ENCODE measurements around the gene RABEP1. TPM values are rescaled to one million over a fixed set of nuclear protein-coding genes. Genes with fewer than 3 reads are reported as not detected.

The RABEP1 gene
- polyA plus RNA-seq, 3 donors: 12.7 to 19.1 (median 13.7) TPM

- Mint-ChIP-seq H3K4me3 (no peak overlapping the region), H3K9me3 (no peaks in the 10 kb centered on the region), H3K4me1 (peaks cover 3% of the 10 kb centered on the region), H3K27me3 (ENCODE audit: low read depth in 3 of 3) (peaks cover 0 to 7% (median 4%) of the 10 kb centered on the region in 3 donors), H3K27ac (peak overlapping the region in 2 of 7 donors; percentile 30), H3K36me3 (peaks cover 1 to 4% of the 10 kb centered on the region in 2 donors)
- H3K4me2 ChIP-seq (replicated peaks; ENCODE audit: extremely low read depth, low read length, poor library complexity, severe bottlenecking): no peak overlapping the region
- H3K79me2 ChIP-seq (ENCODE audit: insufficient read depth, low read length): no peaks in the 10 kb centered on the region
- no peak overlapping the region for H2AFZ ChIP-seq (ENCODE audit: insufficient read depth, low read depth, low read length, poor library complexity, severe bottlenecking)
- no peak for DNase-seq
- H3K4me3 ChIP-seq (replicated peaks in 1 of 3; ENCODE audit: low read depth in 2 of 3, low read length in 3 of 3): no peak overlapping the region
- no peak overlapping the region for H3K27ac ChIP-seq (ENCODE audit: low read depth in 1 of 2, low read length in 2 of 2)
- intact Hi-C loops (cut with micrococcal nuclease): no loop called here
- H4K20me1 ChIP-seq (ENCODE audit: insufficient read depth, low read length): no peaks in the 10 kb centered on the region
- 86% methylated on average over 14 of the region's 22 CpGs for WGBS (ENCODE audit: insufficient coverage)
- H3K27me3 ChIP-seq (ENCODE audit: control insufficient read depth in 2 of 2, insufficient read depth in 2 of 2, low read length in 2 of 2): no peaks in the 10 kb centered on the region
- H3K36me3 ChIP-seq (replicated peaks in 1 of 2; ENCODE audit: control insufficient read depth in 1 of 2, insufficient read depth in 2 of 2, low read length in 2 of 2): no peaks in the 10 kb centered on the region
- peaks cover 0 to under 1% of the 10 kb centered on the region in 2 donors for H3K4me1 ChIP-seq (ENCODE audit: control insufficient read depth in 1 of 2, insufficient read depth in 2 of 2, low read length in 2 of 2)
- no peak for TF ChIP-seq CTCF (IDR thresholded peaks at IDR 0.05)
- H3K9ac ChIP-seq (ENCODE audit: insufficient read depth, low read length, poor library complexity, severe bottlenecking): no peak overlapping the region
- no peaks in the 10 kb centered on the region for H3K9me3 ChIP-seq (replicated peaks in 1 of 2; ENCODE audit: control insufficient read depth in 1 of 2, insufficient read depth in 1 of 2, low read length in 2 of 2)
Measured at GRCh38 chr17:5248821-5249479, 33.1 kb upstream of the RABEP1 start.

GRCh38 chr17:5249615-5250014 is 32.5 kb upstream of the RABEP1 start:
- Histone ChIP-seq H3K4me3 (replicated peaks in 1 of 3; ENCODE audit: low read depth in 2 of 3, low read length in 3 of 3) (no peak overlapping the region), H3K9ac (ENCODE audit: insufficient read depth, low read length, poor library complexity, severe bottlenecking) (no peak overlapping the region), H4K20me1 (ENCODE audit: insufficient read depth, low read length) (no peaks in the 10 kb centered on the region), H3K79me2 (ENCODE audit: insufficient read depth, low read length) (no peaks in the 10 kb centered on the region), H2AFZ (ENCODE audit: insufficient read depth, low read depth, low read length, poor library complexity, severe bottlenecking) (no peak overlapping the region), H3K9me3 (replicated peaks in 1 of 2; ENCODE audit: control insufficient read depth in 1 of 2, insufficient read depth in 1 of 2, low read length in 2 of 2) (no peaks in the 10 kb centered on the region), H3K36me3 (replicated peaks in 1 of 2; ENCODE audit: control insufficient read depth in 1 of 2, insufficient read depth in 2 of 2, low read length in 2 of 2) (no peaks in the 10 kb centered on the region), H3K4me2 (replicated peaks; ENCODE audit: extremely low read depth, low read length, poor library complexity, severe bottlenecking) (no peak overlapping the region), H3K4me1 (ENCODE audit: control insufficient read depth in 1 of 2, insufficient read depth in 2 of 2, low read length in 2 of 2) (peaks cover 4 to 7% of the 10 kb centered on the region in 2 donors), H3K27ac (ENCODE audit: low read depth in 1 of 2, low read length in 2 of 2) (no peak overlapping the region), H3K27me3 (ENCODE audit: control insufficient read depth in 2 of 2, insufficient read depth in 2 of 2, low read length in 2 of 2) (no peaks in the 10 kb centered on the region)
- DNase-seq: peak; percentile 36 to 51 (median 50)
- Mint-ChIP-seq H3K9me3 (no peaks in the 10 kb centered on the region), H3K27ac (peak overlapping the region in 1 of 7 donors; percentile 19), H3K36me3 (peaks cover 1 to 4% of the 10 kb centered on the region in 2 donors), H3K4me3 (no peak overlapping the region), H3K27me3 (ENCODE audit: low read depth in 3 of 3) (peaks cover 0 to 7% (median 4%) of the 10 kb centered on the region in 3 donors), H3K4me1 (peaks cover 10% of the 10 kb centered on the region)
- intact Hi-C loops (cut with micrococcal nuclease): no loop called here
- no CpG with 5 or more reads among the region's 4 CpGs for WGBS (ENCODE audit: insufficient coverage)
- peak; percentile 63 for TF ChIP-seq CTCF (IDR thresholded peaks at IDR 0.05)
